HL-60 (cell line): ENCODE data around the gene PLXNA2.

Experiments used
- DNase-seq, 2 experiments: peaks; one replicate each; pipeline ENCODE4 v3.0.0-alpha.2; 2010 to 2020; ENCODE audit warnings: low read depth in 1 of 2, low spot score in 1 of 2
- H3K27ac ChIP-seq: fragments of 250-450 bp; sonication (Bioruptor Pico); replicated peaks from 2 replicates; pipeline ENCODE4 v1.5.1; 2020; ENCODE audit warnings: mild to moderate bottlenecking, moderate library complexity
- H3K27me3 ChIP-seq: fragments of 250-450 bp; sonication (Bioruptor Pico); 2 replicates; pipeline ENCODE4 v1.5.1; 2021; ENCODE audit warnings: mild to moderate bottlenecking, moderate library complexity; ENCODE audit not compliant: insufficient read depth, poor library complexity, severe bottlenecking
- H3K4me3 ChIP-seq: replicated peaks from 2 replicates; pipeline ENCODE4 v1.5.1; 2011; ENCODE audit warnings: mild to moderate bottlenecking, control low read depth, low read length; ENCODE audit not compliant: insufficient read depth
- GABPA ChIP-seq: IDR thresholded peaks from 2 replicates; pipeline ENCODE4 v1.6.1; 2012; ENCODE audit warnings: low read depth
- POLR2AphosphoS5 ChIP-seq: IDR thresholded peaks from 2 replicates; pipeline ENCODE4 v1.6.1; 2012; ENCODE audit warnings: low read depth
- REST ChIP-seq: IDR thresholded peaks from 2 replicates; pipeline ENCODE4 v1.6.1; 2012; ENCODE audit warnings: low read depth; ENCODE audit not compliant: insufficient replicate concordance
- SPI1 ChIP-seq: IDR thresholded peaks from 2 replicates; pipeline ENCODE4 v1.6.1; 2012; ENCODE audit warnings: low read depth, mild to moderate bottlenecking, borderline replicate concordance
- TF ChIP-seq, protein P1 (sequence below): IDR thresholded peaks from one replicate; pipeline ENCODE4 v1.5.1; 2011; ENCODE audit warnings: low read length, control low read depth, inconsistent platforms; ENCODE audit not compliant: insufficient read depth

Gene PLXNA2

GRCh38 chr1:208004851-208005250 lies 239.3 kb downstream of the PLXNA2 start:
- Histone ChIP-seq H3K27ac (no peak overlapping the region), H3K4me3 (no peak overlapping the region), H3K27me3 (no peaks in the 10 kb centered on the region)
- TF ChIP-seq POLR2AphosphoS5 (no peak), GABPA (no peak), REST (no peak), SPI1 (no peak)
- TF ChIP-seq, protein P1, sequence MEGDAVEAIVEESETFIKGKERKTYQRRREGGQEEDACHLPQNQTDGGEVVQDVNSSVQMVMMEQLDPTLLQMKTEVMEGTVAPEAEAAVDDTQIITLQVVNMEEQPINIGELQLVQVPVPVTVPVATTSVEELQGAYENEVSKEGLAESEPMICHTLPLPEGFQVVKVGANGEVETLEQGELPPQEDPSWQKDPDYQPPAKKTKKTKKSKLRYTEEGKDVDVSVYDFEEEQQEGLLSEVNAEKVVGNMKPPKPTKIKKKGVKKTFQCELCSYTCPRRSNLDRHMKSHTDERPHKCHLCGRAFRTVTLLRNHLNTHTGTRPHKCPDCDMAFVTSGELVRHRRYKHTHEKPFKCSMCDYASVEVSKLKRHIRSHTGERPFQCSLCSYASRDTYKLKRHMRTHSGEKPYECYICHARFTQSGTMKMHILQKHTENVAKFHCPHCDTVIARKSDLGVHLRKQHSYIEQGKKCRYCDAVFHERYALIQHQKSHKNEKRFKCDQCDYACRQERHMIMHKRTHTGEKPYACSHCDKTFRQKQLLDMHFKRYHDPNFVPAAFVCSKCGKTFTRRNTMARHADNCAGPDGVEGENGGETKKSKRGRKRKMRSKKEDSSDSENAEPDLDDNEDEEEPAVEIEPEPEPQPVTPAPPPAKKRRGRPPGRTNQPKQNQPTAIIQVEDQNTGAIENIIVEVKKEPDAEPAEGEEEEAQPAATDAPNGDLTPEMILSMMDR: no peak
- DNase-seq: no peak

- no peak overlapping the region for H3K4me3 ChIP-seq
- no peak overlapping the region for H3K27ac ChIP-seq
- DNase-seq: no peak
- no peaks in the 10 kb centered on the region for H3K27me3 ChIP-seq
- no peak for TF ChIP-seq REST
- TF ChIP-seq SPI1: no peak
- TF ChIP-seq, protein P1: no peak
- no peak for TF ChIP-seq GABPA
- TF ChIP-seq POLR2AphosphoS5: no peak
Observed at GRCh38 chr1:208003241-208003640, 240.9 kb downstream of the PLXNA2 start.

DNA sequence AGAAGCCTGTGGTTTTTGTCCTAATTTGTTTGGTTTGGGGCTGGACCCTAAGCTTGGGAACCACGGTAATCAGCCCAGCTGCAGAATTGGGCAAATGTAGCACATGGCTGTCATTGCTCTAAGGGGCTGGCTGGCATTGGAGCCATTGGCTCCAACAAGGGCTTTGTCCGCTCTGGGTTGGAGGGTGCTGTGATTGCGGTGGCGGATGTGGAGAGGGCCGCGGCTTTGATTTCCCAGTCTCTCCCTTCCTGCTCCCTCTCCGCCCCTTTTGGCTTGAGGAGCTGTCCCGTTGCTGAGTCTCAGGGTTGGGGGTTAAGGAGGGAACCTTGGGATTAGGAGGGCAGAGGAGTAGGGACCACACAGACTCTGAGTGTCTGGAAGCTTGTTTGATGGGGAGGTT lies 241.5 kb downstream of the PLXNA2 start:
- no peak for DNase-seq
- Histone ChIP-seq H3K4me3 (no peak overlapping the region), H3K27me3 (no peaks in the 10 kb centered on the region), H3K27ac (no peak overlapping the region)
- TF ChIP-seq SPI1 (no peak), POLR2AphosphoS5 (no peak), GABPA (no peak), REST (no peak)
- TF ChIP-seq, protein P1: no peak
